HG03565 (cell line): ENCODE measurements around the gene MEI1.

ENCODE experiments used
- ATAC-seq: cut with Tn5 transposase; IDR thresholded peaks from one replicate; pipeline ENCODE4 v1.9.1; 2021; ENCODE audit warnings: mild to moderate bottlenecking, moderate library complexity; ENCODE audit not compliant: unreplicated experiment

MEI1 gene

DNA sequence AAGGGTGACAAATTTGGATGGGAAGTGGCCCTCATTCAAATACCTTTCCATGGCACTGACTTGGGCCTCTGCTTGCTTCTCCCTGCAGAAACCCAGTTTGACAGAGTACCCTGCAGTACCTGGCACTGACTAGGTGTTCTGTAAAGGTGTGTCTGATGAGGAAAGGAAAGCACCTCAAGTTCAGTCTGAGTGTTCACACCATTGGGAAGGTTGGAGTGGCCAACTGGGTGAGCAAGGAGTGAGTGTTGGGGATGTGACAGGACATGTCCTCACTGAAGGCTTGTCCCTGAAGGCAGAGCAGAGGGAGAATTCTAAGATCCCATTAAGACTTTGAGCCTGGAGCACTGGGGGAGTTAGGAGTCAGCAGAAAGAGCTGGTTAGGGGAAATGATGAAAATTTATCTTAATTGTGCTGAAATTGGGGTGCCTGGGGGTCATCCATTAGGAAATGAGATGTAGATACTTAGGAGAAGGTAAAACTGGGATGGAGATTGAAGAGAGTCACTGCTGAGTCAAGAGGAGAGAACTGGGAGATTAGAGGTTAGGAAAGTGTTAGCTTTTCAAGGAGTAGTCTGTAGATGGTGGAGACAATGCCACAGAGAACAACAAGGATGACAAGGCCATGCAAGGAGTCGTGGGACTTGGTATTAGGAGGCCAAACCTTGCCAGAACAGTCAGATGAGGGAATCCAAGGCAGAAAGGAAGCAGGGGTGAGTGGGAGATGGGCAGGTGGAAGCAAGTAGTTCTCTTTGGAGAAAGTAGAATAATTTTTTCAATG is 139.7 kb downstream of the MEI1 start:
- no peak for ATAC-seq

DNA sequence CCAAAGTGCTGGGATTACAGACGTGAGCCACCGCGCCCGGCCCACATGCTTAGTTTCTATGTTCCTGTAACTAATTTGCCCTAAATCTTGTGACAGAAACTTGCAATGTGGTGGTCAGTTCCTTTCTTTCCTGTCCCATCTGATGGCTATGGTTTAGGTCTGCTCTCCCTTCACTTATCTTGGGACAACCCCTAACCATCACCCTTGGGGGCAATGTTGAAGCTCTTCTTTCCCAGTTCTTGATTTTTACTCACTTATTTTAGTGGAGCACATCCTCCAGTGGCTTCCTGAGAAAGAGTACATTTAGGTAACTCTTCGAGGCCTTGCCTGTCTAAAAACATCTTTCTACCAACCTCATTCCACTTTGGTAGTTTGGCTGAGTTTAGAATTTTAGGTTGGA is 140.9 kb downstream of the MEI1 start:
- ATAC-seq: no peak

DNA sequence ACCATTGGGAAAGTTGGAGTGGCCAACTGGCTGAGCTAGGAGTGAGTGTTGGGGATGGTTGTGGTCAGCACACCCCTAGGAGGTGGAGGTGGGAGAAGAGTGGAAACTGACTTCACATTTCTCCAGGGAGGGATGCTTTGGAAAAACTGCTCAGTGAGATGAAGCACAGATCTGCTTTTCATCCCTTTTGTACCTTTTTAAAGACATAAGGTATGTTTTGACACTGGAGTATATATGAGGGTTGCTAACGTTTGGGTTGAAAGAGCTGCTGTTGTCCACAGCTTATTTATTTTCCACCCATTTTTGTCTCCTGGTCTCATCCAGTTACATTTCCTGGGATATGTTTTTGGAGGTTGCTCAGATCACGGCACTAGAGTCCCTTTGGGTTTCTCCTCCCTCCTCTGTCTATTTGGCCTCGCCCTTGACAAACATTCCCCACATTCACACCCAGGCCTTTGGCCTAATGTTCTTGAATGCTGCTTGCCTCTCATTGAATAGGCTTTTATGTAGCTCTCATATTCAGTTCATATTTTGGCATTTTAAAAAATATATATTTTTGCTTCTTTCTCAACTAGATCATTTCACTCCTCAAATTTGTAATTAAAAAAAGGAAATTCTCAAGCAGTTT is 141.9 kb downstream of the MEI1 start:
- ATAC-seq: no peak

DNA sequence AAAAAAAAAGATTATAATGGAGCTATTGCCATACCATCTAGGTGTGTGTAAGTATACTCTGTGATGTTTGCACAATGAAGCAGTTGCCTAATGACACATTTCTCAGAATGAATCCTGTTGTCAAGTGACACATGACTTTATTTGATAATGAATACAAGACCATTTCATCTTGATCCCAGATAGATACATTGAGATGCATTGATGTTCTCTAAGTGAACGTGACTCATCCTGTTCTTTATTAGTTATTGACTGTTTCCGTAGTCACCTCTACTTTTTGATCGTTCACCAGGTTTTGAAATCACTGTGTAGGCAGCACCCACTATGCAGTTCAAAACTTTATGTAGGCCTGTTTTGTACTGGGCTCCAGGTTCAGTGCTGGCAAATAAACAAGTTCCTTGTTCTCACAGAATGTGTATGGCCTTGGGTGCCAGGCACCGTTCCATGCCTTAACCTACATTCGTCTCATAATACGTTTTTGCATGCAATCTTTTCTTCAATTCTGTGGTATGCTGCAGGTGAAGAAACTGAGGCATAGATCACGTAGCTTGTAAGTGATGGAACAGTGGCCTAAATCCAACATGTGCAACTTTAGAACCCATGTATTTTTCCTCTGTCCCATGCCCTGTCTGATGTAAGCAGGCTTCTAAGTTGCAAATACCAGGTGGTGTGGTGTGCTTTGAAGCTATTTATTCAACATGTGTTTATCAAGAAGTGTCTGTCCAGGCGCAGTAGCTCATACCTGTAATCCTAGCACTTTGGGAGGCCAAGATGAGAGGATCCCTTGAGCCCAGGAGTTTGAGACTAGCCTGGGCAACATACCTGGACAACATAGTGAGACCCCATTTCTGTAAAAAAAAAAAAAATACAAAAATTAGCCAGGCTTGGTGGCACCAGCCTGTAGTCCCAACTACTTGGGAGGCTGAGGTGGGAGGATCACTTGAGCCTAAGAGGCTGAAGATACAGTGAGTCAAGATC is 144.0 kb downstream of the MEI1 start:
- ATAC-seq: no peak

DNA sequence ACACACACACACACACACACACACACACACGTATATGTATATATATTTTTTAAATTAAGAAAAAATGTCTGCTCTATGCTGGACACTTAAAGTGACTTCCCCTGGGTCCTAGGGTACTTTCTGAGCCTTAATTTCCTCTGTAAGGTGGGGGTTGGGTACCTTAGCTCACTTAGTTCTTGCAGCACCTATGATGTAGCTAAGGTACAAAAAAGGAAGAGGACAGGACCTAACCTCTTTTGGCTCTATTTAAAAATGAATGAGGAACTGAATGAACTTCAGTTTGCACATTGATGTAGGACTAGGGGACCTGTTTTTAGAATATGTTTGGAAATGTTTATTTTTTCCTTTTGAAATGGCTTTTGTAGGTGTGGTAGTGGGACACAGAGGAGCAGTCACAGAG is 144.7 kb downstream of the MEI1 start:
- no peak for ATAC-seq

DNA sequence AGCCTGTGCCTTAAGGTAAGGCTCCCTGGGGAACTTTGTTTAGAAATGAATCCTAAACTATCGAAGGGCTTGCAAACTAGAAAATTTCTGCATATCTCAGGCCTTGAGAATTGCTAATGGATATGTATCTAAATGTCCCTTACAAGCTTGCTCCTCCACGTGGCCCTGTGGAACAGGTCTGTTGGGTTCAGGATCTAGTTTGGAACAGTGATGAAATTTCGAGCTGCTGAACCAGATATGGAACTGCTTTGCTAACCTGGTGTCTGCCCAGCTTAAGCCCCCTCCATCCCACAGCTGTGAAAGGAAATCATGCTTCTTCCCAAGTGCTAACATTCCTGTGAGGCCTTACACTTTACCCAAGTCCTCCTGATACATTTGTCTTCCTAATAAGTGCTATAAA is 145.2 kb downstream of the MEI1 start:
- ATAC-seq: no peak

DNA sequence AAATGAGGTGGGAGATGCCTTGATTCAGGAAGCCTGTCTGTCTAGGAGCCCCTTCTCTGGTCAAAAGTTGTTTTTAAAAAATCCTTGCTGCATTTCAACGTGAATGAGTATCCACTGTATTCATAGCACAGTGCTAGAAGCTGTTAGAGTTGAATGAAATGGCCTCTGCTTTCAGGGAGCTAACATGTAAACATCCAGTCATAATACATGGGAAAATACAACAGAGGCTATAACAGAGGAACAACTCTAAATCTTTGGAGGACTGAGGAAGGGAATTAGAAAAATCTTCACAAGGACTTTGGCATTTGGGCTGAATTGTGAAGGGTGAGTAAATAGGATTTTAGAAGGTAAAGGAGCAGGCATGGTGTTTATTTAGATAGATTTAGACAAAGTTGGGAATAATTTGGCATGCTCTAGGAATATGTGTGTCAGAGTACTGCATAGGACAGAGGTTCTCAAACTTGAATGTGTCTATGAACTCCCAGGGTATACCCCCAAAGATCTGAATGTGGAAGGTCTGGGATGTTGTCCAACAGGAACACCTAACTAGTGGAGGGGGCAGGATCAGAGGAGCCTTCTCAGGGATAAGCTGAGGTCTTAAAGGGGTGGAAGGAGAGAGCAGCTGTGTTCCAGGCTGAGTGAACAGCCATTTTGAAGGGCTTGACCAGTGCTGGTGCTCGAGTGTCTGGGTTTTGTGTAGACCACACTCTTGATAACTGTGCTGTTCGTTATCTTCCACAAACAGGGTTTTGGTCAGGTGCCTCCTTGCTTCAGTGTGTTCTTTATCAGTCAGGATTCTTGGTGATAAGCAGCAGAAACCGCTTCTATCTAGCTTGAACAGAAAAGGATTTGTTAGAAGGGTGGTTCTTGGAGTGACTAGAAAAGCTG is 146.3 kb downstream of the MEI1 start:
- no peak for ATAC-seq

DNA sequence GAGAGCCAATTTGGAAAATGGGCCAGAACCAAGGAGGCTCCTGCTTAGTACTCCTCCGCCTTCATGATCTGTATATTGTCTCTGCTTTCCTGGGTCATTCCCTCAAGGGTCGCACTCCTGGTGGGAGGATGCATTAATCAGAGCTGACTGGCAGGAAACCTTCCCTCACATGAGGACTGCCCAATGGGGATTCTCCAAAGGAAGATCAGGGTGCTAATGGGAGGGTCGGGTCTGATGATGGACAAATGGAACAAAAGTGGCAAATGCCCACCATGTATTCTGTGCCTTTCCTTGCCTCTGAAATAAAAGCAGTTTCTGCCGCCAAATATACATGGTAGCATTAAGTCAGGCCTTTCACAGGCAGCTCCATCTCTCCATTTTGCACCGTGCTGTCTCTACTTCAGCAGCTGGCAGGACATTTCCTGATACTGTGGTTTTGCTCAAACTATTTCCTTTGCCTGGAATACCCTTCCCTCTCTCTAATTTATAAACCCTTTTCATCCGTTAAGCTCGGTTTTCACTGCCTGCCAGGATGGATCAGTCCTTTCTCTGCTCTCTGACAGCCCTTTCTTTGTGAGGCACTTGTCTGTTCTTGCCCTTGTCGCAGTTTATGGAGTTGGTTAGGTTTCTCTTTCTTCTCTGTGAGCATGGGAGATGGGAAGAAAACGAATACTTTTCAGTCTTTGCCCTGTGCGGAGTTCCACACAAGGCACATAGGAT is 147.1 kb downstream of the MEI1 start:
- ATAC-seq: no peak

DNA sequence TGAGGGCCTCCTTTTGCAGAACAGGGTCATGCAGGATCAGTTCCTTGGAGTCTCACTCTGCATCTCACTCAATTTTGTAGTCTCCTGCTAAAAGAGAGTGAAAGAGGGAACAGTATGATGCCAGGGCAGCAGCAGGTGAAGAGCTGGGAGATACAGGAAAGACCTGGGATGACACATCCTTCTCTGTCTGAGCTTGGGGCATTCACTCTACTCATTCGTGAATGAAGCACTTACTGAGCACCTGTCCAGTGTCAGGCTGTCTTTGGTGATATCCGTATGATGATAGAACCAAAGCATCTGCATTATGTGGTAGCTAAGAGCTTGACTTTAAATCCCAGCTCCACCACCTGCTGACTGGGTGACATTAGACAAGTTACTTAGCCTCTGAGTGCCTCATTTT is 148.0 kb downstream of the MEI1 start:
- ATAC-seq: no peak

DNA sequence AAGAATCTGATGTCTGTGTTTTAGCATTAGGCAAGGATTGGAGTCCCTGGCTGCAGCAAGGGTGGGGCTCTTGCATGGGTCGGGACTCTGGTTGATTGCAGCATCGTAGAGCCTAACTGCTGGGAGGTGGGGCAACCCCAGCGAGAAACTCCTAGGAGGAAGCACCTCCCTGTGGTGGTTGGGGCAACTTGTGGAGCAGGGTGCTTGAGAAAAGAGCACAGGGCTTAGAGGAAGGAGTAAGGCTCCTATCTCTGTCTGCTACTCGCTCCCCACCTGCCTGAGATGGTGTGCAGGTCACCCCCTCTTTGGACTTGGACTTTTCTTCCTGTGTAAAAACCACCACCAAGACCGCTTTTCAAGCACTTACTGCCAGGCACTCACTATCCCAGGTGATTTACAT is 149.2 kb downstream of the MEI1 start:
- no peak for ATAC-seq
